ENCODE data around the gene EVPLL. TPM values are rescaled to one million over a fixed set of nuclear protein-coding genes. Genes with fewer than 3 reads are reported as not detected.
A peak's percentile ranks its signal among the peaks of the same experiment; 100 is the strongest.

The EVPLL gene
- total and polyA plus RNA-seq, 9 of the 15 experiments (the other 6 are each of a cell fraction or from before 2014, with no cell fraction given), result not detected

DNA sequence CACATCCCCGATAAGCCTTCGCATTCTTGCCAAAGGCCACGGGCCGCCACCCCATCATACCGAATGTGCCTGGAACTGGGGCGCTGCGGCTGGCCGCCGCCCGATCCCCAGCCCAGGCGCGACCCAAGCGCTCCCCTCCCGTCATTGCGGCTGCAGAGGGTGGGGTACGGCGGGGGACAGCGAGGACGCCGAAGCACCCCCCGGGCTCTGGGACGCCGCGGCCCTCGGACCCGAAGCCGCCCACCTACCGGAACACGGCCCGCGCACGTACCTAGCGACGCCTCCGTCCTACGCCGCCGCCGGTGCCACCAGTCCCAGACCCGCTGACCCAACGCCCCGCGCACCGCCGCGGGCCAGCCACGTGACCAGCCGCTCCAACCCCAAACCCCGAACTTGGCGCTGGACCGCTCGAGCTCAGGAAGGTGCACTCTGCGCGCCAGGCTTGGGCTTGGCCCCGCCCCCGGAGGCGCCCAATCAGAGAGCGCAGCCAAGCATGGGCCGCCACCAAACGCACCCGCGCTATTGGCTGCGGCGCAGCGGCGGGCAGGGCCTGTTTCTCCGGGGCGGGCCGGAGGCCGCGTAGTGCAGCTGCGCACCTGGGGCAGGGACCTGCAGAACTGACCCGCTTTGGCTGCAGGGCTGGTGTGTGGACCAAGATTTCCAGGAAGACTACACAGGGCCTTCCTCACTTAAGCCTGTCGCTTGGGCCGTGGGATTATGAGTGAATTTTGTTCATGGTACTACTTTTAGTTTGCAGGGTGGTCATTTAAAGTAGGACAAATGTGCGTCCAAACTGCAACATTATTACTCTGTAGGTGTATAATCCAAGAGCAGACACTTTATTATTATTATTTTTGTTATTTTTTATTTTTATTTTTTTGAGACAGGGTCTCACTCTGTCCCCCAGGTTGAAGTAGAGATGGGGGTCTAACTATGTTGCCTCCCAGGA is 14.2 kb upstream of the EVPLL start, which contains the start of gene SHMT1 (continued):
- TF ChIP-seq OTX1 (CRISPR knock-in tag; IDR thresholded peaks at IDR 0.05) (no peak), ZNF41 (CRISPR knock-in tag; conservative IDR thresholded peaks at IDR 0.05) (no peak), NR1H2 (CRISPR knock-in tag; IDR thresholded peaks at IDR 0.05) (no peak), ZNF408 (CRISPR knock-in tag; IDR thresholded peaks at IDR 0.05; ENCODE audit: low read depth) (no peak), HNRNPK (IDR thresholded peaks at IDR 0.05; ENCODE audit: low read depth, low read length, poor library complexity, severe bottlenecking) (no peak), ZNF764 (CRISPR knock-in tag; IDR thresholded peaks at IDR 0.05; ENCODE audit: low read depth) (no peak), DNMT1 (IDR thresholded peaks at IDR 0.05) (no peak), MYBL2 (IDR thresholded peaks at IDR 0.05; ENCODE audit: low read depth) (no peak), MYBL2 (CRISPR knock-in tag; IDR thresholded peaks at IDR 0.05; ENCODE audit: borderline replicate concordance) (no peak), CHD2 (IDR thresholded peaks at IDR 0.05; ENCODE audit: low read depth, low read length) (no peak), TRIM28 (IDR thresholded peaks at IDR 0.05) (no peak), U2AF1 (optimal IDR thresholded peaks at IDR 0.05; ENCODE audit: low read depth, low read length) (no peak), SMAD4 (CRISPR knock-in tag; conservative IDR thresholded peaks at IDR 0.05) (no peak)
- TF ChIP-seq, protein P1, sequence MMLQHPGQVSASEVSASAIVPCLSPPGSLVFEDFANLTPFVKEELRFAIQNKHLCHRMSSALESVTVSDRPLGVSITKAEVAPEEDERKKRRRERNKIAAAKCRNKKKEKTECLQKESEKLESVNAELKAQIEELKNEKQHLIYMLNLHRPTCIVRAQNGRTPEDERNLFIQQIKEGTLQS (IDR thresholded peaks at IDR 0.05), result no peak
- TF ChIP-seq, protein P1 (CRISPR knock-in tag; conservative IDR thresholded peaks at IDR 0.05), result no peak
- TF ChIP-seq, protein P2, sequence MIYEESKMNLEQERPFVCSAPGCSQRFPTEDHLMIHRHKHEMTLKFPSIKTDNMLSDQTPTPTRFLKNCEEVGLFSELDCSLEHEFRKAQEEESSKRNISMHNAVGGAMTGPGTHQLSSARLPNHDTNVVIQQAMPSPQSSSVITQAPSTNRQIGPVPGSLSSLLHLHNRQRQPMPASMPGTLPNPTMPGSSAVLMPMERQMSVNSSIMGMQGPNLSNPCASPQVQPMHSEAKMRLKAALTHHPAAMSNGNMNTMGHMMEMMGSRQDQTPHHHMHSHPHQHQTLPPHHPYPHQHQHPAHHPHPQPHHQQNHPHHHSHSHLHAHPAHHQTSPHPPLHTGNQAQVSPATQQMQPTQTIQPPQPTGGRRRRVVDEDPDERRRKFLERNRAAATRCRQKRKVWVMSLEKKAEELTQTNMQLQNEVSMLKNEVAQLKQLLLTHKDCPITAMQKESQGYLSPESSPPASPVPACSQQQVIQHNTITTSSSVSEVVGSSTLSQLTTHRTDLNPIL (CRISPR knock-in tag; IDR thresholded peaks at IDR 0.05), result no peak
- TF ChIP-seq, protein P3, sequence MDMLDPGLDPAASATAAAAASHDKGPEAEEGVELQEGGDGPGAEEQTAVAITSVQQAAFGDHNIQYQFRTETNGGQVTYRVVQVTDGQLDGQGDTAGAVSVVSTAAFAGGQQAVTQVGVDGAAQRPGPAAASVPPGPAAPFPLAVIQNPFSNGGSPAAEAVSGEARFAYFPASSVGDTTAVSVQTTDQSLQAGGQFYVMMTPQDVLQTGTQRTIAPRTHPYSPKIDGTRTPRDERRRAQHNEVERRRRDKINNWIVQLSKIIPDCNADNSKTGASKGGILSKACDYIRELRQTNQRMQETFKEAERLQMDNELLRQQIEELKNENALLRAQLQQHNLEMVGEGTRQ (CRISPR knock-in tag; IDR thresholded peaks at IDR 0.05), result peak; percentile 93
- TF ChIP-seq, protein P4, sequence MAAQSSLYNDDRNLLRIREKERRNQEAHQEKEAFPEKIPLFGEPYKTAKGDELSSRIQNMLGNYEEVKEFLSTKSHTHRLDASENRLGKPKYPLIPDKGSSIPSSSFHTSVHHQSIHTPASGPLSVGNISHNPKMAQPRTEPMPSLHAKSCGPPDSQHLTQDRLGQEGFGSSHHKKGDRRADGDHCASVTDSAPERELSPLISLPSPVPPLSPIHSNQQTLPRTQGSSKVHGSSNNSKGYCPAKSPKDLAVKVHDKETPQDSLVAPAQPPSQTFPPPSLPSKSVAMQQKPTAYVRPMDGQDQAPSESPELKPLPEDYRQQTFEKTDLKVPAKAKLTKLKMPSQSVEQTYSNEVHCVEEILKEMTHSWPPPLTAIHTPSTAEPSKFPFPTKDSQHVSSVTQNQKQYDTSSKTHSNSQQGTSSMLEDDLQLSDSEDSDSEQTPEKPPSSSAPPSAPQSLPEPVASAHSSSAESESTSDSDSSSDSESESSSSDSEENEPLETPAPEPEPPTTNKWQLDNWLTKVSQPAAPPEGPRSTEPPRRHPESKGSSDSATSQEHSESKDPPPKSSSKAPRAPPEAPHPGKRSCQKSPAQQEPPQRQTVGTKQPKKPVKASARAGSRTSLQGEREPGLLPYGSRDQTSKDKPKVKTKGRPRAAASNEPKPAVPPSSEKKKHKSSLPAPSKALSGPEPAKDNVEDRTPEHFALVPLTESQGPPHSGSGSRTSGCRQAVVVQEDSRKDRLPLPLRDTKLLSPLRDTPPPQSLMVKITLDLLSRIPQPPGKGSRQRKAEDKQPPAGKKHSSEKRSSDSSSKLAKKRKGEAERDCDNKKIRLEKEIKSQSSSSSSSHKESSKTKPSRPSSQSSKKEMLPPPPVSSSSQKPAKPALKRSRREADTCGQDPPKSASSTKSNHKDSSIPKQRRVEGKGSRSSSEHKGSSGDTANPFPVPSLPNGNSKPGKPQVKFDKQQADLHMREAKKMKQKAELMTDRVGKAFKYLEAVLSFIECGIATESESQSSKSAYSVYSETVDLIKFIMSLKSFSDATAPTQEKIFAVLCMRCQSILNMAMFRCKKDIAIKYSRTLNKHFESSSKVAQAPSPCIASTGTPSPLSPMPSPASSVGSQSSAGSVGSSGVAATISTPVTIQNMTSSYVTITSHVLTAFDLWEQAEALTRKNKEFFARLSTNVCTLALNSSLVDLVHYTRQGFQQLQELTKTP (IDR thresholded peaks at IDR 0.05; ENCODE audit: low read depth in 1 of 2, partially characterized antibody in 2 of 2), result no peak

All from K562 (cell line).